HG03039 (cell line): ENCODE data around the gene DIP2C.
"Not testable (repeated sequence)": the region's sequence is repeated elsewhere in the genome, so short reads cannot be mapped to it uniquely, and the experiment has no call there.

Source experiments
- ATAC-seq: cut with Tn5 transposase; IDR thresholded peaks from one replicate; pipeline ENCODE4 v1.9.1; 2021; ENCODE audit warnings: mild to moderate bottlenecking, moderate library complexity; ENCODE audit not compliant: unreplicated experiment

DIP2C gene

DNA sequence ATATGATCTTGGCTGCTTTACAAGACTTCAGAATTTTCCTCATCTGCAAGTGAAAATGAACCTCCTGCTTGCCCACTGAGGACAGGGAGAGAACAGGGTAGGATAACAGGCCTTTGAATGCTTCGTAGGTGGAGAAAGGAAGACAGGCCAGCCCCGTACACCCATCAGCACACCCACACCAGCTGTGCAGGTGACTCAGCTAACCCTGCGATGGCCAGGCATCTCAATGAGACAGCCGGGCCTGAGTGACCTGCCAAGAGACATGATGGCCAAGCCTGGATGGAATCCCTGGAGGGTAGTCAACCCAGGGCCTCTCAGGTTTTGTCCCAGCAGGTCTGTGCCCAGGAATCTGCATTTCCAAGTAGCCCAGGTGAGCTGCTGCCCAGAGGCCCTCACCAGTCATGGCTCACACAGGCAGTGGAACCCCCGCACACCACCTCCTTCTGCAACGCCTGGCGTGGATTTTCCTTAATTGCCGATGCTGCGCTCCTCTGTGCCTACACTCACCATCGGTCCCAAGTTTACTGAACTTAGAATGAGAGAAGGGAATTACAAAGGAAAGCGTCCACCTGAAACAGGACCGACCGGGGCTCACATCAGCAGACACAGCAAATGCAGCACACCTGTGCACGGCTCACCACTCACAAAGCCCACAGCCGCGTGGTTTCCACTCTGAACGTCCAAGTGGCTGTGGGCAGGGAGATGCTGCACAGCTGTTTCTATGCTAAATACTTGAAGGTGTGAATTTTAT is 163.7 kb downstream of the DIP2C start:
- ATAC-seq = no peak

DNA sequence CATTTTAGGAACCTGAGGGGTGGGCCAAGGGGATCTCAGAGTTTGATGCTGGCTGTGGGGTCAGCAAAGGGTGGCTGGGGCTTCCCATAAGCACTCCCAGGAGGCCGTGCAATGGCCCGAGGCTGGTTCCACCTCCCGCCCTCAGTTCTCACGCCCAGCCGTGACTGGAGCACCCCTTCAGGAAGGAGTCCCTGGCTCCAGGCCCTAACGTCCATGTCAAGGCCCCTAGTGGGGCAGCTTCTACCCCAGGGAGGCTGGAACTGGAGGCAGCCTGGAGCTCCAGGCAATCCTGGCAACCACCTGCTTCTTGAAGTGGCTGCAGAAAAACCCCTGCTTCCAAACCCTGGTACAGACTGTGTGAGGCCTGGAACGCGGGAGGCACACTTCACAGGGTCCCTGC is 165.5 kb downstream of the DIP2C start:
- ATAC-seq = no peak

DNA sequence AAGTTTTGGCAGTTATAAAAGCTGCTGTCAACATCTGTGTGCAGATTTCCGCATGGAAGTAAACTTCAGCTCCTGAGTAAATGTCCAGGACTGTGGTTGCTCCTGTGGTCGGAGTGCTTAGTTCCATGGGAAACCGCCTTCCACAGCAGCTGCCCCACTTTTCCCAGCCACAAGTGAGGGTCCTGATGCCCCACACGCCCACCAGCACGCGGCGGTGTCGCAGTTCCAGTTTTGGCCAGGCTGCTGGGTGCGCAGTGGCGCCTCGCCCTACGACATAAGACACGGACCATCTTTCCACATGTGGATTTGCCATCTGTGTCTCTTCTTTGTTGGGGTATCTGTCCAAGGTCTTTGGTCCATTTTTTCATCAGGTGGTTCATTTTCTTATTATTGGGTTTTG is 167.1 kb downstream of the DIP2C start:
- ATAC-seq = no peak

DNA sequence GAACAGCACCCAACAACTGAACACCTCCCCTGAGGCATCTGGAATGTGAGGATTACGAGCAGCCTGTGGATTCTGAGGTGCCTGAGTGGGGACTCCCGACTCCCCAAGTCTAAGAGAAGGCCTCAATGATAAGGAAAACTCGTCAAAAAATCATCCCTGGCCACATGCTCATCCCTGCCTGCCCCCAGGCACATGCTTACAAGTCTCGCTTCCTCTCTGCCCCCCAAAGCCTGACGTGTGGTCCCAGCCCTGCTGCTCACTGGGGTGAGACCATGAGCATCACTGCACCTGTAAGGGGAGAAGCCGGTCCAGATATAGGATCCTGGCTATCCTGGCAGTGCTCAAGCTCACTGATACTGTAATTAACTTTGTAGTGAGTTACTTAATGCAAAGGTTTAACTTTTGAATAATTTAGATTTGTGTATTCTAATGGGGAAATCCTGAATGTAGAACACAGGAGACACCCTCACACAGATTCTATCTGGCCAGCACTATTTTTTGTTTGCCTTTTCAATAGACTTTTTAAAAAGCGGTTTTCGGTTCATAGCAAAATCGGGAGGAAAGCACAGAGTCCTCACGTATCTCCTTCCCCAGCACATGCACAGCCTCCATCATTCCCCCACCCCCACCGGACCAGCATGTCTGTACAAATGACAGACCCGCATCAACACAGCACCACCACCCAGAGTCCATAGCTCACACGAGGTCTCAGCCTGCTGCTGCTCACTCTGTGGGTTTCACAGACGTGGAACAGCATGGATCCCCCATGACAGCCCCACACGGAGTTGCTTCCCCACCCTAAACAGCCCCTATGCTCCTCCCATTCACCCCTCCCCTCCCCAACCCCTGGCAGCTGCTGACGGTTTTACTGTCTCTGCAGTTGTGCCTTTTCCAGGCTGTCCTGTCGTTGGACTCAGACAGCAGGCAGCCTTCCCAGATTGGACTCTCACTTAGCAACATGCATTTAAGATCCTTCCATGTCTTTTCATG is 167.9 kb downstream of the DIP2C start:
- ATAC-seq = no peak

DNA sequence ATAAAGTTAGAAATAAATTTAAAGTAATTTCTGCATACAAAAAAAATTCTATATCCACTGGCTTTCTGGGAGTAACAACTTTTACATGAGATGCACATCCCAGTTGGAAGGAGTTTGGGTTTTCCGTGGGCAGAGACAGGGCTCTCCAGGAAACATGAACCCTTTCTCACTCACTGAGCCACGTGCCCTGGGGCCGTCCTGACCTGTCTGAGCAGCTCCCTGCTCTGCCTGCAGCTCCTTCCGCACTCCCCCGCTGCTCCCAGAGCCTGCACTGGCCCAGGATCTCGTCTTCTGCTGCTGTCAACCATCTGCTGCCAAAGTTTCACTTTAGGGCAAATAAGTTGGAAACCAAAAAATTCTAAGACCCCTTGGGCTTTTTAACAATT is 169.1 kb downstream of the DIP2C start:
- no peak for ATAC-seq

DNA sequence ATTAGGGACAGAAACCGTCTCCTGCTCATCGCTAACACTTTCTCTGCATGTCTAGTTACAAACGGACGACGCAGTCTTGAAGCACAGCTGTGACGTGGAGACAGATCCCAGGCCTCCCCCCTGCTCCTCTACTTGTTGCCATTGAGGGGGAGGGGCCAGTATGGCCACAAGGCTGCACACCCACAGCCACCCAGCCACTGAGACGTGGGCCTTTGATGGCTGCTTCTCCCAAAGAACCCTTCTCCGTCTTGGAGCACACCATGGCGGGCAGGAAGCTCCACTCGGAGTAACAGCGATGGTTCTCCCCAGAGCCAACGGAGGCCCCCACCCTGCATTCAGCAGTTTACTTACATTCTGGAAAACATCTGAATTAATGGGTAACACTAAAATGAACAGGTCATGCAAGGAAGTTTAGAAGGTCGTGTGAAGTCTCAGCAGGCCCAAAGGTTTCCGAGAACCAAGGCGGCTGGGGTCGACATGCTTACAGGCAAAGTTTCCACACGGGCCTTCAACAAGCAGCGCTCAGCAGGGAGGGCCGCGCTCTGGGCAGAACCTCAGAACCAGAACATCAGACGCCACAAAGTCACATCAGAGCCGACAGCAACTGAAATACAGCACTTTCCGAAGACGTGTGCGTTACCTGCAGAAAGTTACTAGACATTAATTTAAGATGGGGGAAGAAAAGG is 169.6 kb downstream of the DIP2C start:
- no peak for ATAC-seq

DNA sequence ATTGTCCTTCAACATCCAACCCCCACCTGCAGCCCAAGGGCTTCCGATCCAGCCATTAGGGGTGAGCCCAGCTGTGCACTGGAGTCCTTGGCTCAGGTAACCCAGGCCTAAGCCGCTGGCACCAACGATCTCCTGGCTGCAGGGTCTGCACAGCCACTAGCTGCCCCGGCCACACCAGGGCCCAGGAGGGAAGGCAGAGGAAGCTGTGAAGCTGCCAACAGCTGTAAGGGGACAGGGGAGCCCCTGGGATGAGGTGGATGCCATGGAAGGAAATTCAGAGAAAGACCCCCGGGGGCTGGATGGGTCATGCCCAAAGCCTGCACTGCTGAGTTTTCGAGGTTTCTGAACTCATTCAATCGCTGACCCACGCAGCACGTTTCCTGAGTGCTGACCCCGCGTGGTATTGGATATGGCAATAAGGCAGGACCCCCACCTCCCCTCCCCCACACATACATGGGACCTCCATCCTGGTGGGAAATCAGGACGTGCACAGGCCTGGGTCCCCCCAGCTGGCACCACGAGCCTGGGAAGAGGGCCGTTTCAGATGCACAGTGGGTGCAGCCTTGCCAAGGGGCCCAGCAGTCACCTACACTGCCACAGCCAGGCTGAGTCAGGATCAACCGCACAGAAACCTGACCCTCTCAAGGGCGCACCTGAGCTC is 170.3 kb downstream of the DIP2C start:
- ATAC-seq = no peak

DNA sequence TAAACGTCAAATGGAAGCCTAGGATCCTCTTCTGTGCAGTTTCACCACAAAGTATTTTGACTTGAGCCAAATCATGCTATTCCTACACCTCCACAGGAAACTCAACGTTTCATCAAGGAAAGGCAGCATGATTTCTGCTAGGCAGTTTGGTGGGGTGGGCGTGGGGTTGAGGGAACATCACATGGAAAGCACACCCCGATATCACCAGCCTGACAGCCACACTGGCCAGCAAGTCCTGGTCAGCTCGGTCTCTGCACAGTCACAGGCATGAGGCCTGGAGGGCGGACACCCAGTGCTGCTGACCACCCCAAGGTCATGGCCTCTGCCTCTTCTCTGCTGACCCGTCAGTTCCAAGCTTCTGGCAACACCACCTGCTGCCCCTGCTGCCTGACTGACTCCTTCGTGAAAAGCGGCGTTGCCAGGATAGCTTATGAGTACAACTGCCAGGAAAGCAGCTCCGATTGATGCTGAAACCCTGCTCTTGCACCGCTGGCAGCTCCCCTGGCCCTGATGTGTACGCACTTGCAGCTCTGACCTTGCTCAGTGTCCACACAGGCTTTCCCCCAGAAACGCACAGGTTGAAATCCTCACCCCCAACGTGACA is 171.5 kb downstream of the DIP2C start:
- no peak for ATAC-seq

DNA sequence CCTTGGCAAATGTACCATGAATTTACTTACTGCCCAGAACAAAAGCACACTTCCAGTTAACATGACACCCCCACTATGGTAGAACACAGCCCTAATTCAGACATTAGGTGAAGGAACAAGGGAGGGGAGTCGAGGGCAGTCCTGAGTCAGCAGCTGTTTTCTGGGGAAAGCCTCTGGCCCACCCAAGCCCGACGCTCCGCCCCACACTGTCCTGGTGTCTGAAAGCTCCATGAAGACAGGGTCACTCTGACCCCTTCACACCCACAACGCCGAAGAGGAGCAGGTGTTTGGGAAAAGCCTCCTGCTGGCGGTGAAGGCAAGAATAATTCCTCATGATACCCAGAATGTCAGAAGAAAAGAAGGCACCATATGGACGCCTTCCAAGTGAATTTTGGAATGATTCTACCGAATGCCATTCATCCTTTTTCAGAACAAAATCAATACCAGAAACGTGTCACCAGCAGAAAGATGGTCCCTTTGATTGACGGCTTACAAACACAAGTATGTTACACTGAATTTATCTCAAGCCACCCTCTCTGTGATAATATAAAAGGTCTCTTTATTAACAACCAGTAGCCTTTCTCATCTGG is 172.1 kb downstream of the DIP2C start:
- ATAC-seq = no peak

DNA sequence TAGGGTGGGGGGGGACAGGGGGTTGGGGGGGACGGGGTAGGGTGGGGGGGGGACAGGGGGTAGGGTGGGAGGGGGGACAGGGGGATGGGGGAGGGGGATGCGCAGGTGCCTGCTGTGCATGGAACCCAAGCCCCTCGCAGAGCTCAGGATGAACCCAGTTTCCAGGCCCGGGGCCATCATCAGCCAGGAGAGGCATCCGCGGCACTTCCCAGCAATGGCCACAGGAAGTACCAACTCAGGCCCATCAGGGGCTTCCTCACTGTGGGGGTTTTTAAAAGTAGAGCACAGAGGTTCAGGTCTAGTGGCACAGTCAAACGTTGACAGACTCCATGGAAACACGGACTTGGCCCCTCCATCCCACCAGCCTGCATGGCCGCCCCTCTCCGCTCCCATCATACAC is 172.7 kb downstream of the DIP2C start:
- ATAC-seq = no peak

DNA sequence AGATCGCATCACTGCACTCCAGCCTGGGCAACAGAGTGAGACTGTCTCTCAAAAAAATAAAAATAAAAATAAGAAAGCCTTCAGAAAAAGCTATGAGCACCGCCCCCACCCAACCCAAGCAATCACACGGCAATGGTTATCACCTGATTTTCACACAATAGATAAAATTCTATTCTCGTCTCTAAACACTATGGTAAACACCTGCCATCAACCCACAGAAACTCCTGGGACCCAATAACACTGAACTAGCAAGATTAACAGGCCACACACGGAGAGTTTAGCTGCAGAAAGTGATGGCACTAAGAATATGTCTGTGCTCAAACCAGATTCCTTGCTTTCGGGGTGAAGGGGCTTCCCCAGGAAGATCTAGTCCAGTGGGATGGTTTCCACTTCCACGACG is 173.8 kb downstream of the DIP2C start:
- no peak for ATAC-seq

DNA sequence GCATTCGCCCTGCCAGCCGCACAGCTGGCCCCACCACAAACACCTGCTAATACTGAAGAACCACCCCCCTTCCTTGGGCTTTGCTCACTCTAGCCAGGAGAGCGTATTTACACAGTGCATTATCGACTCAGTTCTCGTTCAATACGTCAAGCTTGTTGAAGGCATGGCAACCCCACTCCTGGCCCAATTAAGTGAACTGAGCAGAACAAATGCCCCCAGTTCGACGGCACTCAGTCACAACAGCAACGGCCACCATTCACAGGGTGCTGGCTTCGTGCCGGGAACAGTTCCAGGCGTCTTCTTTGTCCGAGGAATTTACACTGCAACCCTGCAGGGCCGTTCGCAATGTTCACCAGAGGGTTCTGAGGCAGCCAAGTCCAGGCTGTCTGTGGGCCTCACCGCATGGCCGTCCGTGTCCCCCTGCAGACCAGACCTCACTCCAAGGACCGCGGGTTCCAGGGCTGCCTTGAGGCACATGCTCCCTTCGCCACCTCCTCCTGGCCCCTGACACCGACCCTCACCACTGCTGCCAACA is 175.3 kb downstream of the DIP2C start:
- ATAC-seq = no peak

DNA sequence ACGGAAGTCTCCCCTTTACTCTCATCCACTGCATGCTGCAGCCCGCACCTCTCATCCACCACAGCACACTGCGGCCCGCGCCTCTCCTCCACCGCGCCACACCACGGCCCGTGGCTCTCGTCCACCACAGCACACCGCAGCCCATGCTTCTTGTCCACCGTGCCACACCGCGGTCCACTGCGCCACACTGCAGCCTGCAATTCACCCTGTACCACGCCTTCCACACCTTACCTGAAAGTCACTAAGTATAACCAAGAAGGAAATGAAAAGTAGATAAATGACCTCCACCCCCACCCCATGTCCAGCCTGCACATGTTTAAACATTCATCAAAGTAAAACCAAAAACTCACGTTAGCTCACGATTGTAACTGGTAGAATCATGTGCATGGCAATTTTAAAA is 176.1 kb downstream of the DIP2C start:
- ATAC-seq = no peak

DNA sequence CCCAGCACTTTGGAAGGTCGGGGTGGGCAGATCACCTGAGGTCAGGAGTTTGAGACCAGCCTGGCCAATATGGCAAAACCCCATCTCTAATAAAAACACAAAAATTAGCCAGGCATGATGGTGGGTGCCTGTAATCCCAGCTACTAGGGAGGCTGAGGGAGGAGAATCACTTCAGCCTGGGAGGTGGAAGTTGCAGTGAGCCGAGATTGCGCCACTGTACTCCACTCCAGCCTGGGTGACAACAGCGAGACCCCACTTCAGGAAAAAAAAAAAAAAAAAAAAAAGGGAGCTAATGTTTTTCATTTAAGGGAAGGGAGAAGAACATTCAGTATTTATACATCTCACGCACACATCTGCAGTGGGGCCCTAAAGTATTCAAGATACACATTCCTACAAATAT is 176.8 kb downstream of the DIP2C start:
- ATAC-seq = not testable (repeated sequence)

DNA sequence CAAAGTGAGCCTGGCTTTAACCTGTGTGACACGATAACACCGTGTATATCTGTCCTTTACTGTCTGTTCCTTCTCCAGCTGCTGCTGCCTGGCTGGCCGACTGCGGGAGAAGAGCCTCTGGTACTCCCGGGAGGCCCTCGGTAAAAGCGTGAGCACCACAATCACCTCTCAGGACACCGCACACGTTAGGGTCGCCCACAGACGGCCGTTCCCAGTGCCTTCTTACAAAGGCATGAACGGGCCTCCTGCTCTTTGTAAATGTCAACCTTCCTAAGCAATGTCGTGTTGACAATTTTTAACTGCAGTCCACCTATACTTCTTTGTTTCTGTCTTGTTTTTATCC is 177.6 kb downstream of the DIP2C start:
- ATAC-seq = no peak

DNA sequence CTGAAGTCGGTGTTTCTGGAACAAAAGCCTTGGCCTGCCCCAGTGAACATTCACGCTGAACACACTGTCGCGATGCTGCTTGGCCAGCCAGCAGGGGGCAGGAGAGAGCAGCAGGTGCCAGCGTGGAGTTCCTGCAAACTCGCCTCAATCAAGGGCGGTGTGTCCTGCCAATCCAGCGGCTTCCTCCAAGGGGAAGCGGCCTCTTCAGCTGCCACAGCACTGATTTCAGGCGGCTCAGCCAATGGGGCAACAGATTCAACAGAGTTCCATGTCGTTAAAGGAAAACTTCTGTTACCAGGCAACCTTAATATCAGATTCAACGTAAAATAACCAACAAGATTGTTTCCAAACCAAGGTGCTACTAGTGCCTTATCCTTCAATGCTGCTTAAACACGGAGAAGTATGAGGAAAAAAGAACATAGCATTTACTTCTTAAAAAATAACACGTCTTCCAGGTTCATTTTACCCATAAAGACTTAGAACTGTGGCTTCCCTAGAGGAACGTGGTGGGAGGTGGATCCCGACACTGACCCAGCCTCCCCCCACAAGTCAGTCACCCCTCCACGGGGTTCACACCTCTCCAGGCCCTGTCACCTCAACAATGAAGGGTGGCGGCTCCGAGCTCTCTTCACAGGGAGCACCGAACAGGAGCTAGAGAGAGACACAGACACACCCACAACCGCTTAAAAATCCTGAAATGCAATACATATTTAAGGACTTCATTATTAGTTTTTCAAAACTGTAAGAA is 178.2 kb downstream of the DIP2C start:
- no peak for ATAC-seq

DNA sequence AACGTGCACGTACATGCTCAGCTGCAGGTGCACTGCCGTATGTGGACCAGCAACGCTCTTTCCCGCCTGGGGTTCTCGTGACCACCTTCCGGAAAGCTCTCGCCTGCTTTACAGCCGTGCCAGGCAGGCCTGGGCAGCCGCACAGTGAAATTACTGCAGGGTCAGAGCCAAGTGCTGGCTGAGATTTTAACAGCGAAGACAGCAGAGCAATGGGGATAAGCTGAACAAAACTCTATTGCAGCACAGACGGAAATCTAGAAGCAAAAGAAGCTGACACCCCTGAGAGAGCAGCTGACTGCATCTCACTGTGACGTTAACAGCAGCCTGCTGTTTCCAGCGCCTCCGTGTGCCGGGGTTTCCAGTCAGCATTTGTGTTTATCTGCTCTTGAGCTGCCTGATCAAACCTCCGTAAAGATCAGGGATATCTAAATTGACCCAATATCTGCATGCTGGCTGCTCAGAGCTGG is 179.0 kb downstream of the DIP2C start:
- no peak for ATAC-seq

DNA sequence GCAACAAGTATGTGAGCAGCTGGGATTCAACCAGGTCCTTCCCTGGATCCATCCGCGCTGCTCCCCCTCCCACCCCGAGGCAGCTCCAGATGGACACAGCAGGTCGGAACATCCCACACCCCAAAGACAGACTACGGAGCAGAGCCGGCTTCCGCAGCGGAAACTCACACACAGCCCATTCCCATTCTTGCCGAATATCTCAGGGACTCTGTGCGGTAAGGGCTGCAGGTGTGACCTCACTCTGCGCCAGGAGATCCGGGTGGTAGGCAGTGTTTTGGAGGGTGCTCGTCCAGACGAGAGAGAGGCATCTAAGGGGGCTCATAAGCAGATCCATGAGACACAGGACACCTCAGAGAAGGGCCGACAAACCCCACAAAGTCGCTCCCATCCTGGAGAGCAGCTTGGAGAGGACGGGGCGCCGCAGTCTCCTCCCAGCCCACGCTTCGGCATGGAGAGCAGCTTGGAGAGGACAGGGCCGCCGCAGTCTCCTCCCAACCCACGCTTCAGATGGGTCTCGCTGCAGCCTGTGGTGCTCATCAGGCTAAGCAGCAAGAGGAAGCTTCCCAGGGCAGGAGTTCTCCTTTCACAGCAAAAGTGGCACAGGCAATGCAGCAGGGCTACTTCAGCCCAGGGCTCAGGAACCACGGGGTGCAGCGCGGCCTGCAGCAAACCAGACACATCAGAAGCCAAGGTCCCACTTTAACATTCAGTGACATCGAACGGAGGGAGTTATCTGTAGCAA is 179.9 kb downstream of the DIP2C start:
- no peak for ATAC-seq

DNA sequence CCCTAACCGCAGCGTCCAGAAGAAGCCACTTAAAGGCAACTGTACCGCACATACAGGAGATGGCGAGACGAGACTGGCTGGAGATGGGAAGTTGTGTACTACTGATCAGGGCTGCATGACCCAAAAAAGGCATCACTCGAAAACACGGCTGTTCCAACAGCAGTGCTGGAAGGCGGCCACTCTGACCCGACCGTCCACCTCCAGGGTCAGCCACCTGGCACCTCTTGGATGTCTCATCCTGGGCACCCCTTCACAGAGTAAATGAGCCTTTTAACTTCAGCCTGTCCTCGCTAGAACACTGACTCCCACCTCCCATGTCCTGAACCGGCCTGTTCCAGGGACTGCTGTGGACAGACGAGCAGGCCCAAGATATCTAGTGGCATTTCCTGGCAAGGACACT is 180.7 kb downstream of the DIP2C start:
- no peak for ATAC-seq
